Mammary epithelial cell (primary cell): ENCODE measurements around the gene PHF24.

Experiments
- CTCF ChIP-seq, 2 donors: IDR thresholded peaks in 1 of 2; conservative IDR thresholded peaks in 1 of 2; 2 replicates each; pipeline ENCODE4 v1.5.1; 2011 to 2012; ENCODE audit warnings: inconsistent platforms in 2 of 2, low read length in 2 of 2, mild to moderate bottlenecking in 2 of 2, control low read depth in 1 of 2, low read depth in 1 of 2; ENCODE audit not compliant: insufficient read depth in 1 of 2; ENCODE audit errors: extremely low read depth in 1 of 2
- EZH2 ChIP-seq: IDR thresholded peaks from 2 replicates; pipeline ENCODE4 v1.6.1; 2012; ENCODE audit warnings: low read length, inconsistent platforms, borderline replicate concordance

DNA sequence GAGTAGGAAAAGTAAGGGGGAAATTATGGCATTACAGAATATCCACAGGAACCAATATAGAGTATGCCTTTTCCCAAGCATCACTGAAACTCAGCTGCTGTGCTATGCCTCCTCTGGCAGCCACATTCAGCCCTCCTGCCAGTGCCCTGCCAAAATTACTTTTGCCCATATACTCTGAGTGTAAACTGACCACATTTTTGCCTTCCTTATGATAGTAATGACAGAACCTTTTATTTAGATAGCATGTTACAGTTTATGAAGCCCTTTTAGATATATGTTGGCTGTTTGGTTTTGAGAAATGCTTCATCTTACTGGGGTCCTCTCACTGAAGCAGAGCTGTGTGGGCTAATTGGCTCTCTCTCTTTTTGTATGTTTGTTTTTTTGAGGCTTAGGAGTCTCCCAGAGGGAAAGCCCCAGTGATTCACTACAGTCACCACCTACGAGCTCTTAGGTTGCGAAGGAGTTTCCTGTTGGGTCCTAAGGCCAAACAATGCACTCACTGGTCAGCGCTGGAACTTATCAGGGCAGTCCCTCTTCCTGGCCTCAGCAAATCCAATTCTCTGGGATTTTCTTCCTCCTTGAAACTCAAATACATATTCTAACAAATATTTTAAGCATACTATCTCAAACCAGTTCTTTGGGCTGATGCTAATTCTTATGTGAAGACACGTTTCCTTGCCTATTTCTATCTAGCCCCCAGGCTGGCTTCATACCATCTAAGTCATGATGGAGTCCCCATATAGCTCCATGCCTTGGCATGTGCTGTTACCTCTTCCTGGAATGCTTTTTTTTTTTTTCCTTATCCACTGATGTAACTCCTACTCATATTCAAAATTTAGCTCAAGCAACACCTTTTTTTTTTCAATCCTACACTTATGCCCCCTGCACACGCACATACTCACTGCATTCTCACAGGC is 3.7 kb downstream of the PHF24 start:
- no peak for TF ChIP-seq CTCF (conservative IDR thresholded peaks at IDR 0.05 in 1 of 2, IDR thresholded peaks at IDR 0.05 in 1 of 2; ENCODE audit: extremely low read depth in 1 of 2, insufficient read depth in 1 of 2, low read depth in 1 of 2, low read length in 2 of 2)
- no peak for TF ChIP-seq EZH2
